ENCODE data around the gene NAT9. TPM values are rescaled to one million over a fixed set of nuclear protein-coding genes. Genes with fewer than 3 reads are reported as not detected.

Gene NAT9
- total and polyA plus RNA-seq, 2 of the 4 experiments (the other 2 are of a cell fraction) = 48.9 to 62.0 TPM

DNA sequence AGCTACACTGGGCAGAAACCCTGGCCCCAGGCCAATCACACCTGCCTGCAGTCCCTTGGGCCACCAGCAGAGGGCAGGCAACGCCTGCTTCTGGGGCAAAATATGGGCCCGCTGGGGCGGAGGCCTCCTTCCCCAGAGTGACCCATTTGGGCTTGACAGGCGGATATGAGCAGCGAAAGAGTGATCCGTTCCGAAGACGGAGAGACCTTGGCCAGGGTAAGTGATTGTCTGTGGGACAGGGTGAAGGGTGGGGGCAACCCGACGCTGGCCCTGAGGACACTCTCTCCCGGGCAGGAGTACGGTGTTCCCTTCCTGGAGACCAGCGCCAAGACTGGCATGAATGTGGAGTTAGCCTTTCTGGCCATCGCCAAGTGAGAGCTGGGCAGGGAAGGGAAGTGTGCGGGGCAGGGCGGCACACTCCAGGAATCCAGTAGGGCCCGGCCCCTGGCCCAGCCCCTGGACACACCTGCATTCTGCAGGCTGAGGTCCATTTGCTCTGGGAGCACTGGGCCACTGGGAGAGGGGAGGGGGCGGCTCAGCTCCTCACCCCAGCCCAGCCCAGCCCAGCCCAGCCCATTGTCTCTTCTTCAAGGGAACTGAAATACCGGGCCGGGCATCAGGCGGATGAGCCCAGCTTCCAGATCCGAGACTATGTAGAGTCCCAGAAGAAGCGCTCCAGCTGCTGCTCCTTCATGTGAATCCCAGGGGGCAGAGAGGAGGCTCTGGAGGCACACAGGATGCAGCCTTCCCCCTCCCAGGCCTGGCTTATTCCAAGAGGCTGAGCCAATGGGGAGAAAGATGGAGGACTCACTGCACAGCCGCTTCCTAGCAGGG, 31.2 kb downstream of the NAT9 start:
- H2AK9ac ChIP-seq (replicated peaks; ENCODE audit: low read depth, low read length, poor library complexity) = peak overlapping the region; percentile 76
- H2BK120ac ChIP-seq (ENCODE audit: low read depth, low read length) = no peak overlapping the region
- no peak overlapping the region for H3K14ac ChIP-seq (replicated peaks; ENCODE audit: low read depth, low read length)
- H3K4ac ChIP-seq (ENCODE audit: low read depth, low read length) = peak overlapping the region; percentile 45; the same call in 1 of the 2 replicates
- H2AK5ac ChIP-seq (ENCODE audit: low read depth, low read length) = no peak overlapping the region
- H3K23ac ChIP-seq (ENCODE audit: low read depth, low read length) = no peak overlapping the region
- 0 out of 4 replicates have a peak, but pooled peaks cover 0 to 1% of the 10 kb centered on the region in 2 experiments for H3K79me1 ChIP-seq (ENCODE audit: low read depth in 1 of 2, low read length in 2 of 2)
- in situ Hi-C loops (cut with MboI; ENCODE audit: low sequenced_read_pairs) (loop anchor here (5.0 to 10.0 kb wide), 2 partner anchors 122 to 210 kb away; no protein-coding TSS in a partner anchor), intact Hi-C loops (cut with micrococcal nuclease) (loop anchor here (1.0 to 5.0 kb wide), 4 partner anchors 31 to 213 kb away; partner anchors contain the start of gene NAT9), dilution Hi-C loops (cut with HindIII; ENCODE audit: low sequenced_read_pairs, unreplicated experiment) (no loop called here)
- H2BK15ac ChIP-seq (ENCODE audit: low read depth, low read length) = no peak overlapping the region
- DNase-seq = peak; percentile 47
- H4K91ac ChIP-seq (ENCODE audit: insufficient read depth, low read depth, low read length) = no peak overlapping the region
- POLR2A ChIA-PET (ENCODE audit: unreplicated experiment) = interaction anchor here (0.6 kb wide), 1 partner anchor 14 kb away, joined by 4 read pairs; no protein-coding TSS in a partner anchor
- TF ChIP-seq CTCF (conservative IDR thresholded peaks at IDR 0.05; ENCODE audit: low read depth, low read length) (peak; percentile 99), SMC3 (IDR thresholded peaks at IDR 0.05; ENCODE audit: low read depth, low read length) (peak; percentile 88), BHLHE40 (IDR thresholded peaks at IDR 0.05; ENCODE audit: low read depth, low read length) (no peak), FOS (IDR thresholded peaks at IDR 0.05; ENCODE audit: low read depth, low read length) (no peak), POLR2A (IDR thresholded peaks at IDR 0.05; ENCODE audit: low read depth, low read length) (no peak), RAD21 (IDR thresholded peaks at IDR 0.05; ENCODE audit: low read length) (peak; percentile 95), RCOR1 (IDR thresholded peaks at IDR 0.05; ENCODE audit: insufficient replicate concordance, low read length) (no peak), MAZ (IDR thresholded peaks at IDR 0.05; ENCODE audit: borderline replicate concordance, low read depth, low read length) (0 out of 2 replicates have a peak, but pooled peaks have one; percentile 23), NFE2L2 (IDR thresholded peaks at IDR 0.05; ENCODE audit: low read depth, low read length) (no peak), MAFK (IDR thresholded peaks at IDR 0.05; ENCODE audit: low read depth, low read length) (no peak)
- no TSS peak for BruUV-seq (replicated peaks)
- peaks cover 6% of the 10 kb centered on the region; the same call in 1 of the 2 replicates for H3K4me1 ChIP-seq (ENCODE audit: control insufficient read depth, insufficient read depth, low read length)
- no peak overlapping the region for H2BK20ac ChIP-seq (ENCODE audit: low read depth, low read length)
- H3K56ac ChIP-seq (ENCODE audit: extremely low read depth, insufficient read depth, low read length) = no peak overlapping the region
- no peak overlapping the region for H2BK5ac ChIP-seq (ENCODE audit: low read depth, low read length, poor library complexity, severe bottlenecking)
- H3K4me2 ChIP-seq (ENCODE audit: low read depth, low read length) = peak overlapping the region; percentile 44
- H3K36me3 ChIP-seq (ENCODE audit: control insufficient read depth, insufficient read depth, low read length) = no peaks in the 10 kb centered on the region
- H3K4me3 ChIP-seq (ENCODE audit: insufficient read depth, low read depth, low read length) = no peak overlapping the region
- peaks cover 3% of the 10 kb centered on the region; the same call in 1 of the 2 replicates for H3K27me3 ChIP-seq (ENCODE audit: control insufficient read depth, insufficient read depth, low read length)
- CTCF ChIA-PET = interaction anchor here (0.8 to 1.9 kb wide), 7 partner anchors 9 to 128 kb away, joined by 3 to 5 read pairs (median 4); partner anchors contain the start of gene FDXR
- WGBS, 2 experiments (ENCODE audit: extremely low coverage in 2 of 2, insufficient read length in 1 of 2) = 10% methylated on average over 6 of the region's 24 CpGs; no CpG with 5 or more reads in 1 of the 2 experiments
- no peak overlapping the region for H3K9ac ChIP-seq (ENCODE audit: low read depth, low read length)
- peak overlapping the region in 1 of 2 experiments; percentile 83; a peak in 1 of 4 replicates for H4K8ac ChIP-seq (ENCODE audit: low read depth in 2 of 2, low read length in 2 of 2)
- ATAC-seq (ENCODE audit: low read depth) = peak; percentile 32
- 0 out of 2 replicates have a peak, but pooled peaks cover under 1% of the 10 kb centered on the region for H3K9me1 ChIP-seq (ENCODE audit: insufficient read depth, low read length)
- H3K18ac ChIP-seq (ENCODE audit: low read depth, low read length) = no peak overlapping the region
- H2AFZ ChIP-seq (replicated peaks; ENCODE audit: low read length, poor library complexity) = peak overlapping the region; percentile 95
- no peaks in the 10 kb centered on the region for H3K9me3 ChIP-seq (ENCODE audit: control insufficient read depth, insufficient read depth, low read length)
- H4K20me1 ChIP-seq (ENCODE audit: insufficient read depth, low read length) = no peaks in the 10 kb centered on the region
- H3K27ac ChIP-seq (ENCODE audit: insufficient read depth, low read length) = no peak overlapping the region
- H4K5ac ChIP-seq (ENCODE audit: low read depth, low read length) = no peak overlapping the region

Data from IMR-90 (cell line).